ENCODE measurements around the gene CXCR1.
"Not testable (repeated sequence)": the region's sequence is repeated elsewhere in the genome, so short reads cannot be mapped to it uniquely, and the experiment has no call there.

Gene CXCR1

GRCh38 chr2:218161644-218162043 lies 5.1 kb downstream of the CXCR1 start:
- no peak for DNase-seq (ENCODE audit: low read depth)

GRCh38 chr2:218155953-218156479 lies 10.7 kb downstream of the CXCR1 start:
- no peak for DNase-seq (ENCODE audit: low read depth)

GRCh38 chr2:218152777-218153176 lies 14.0 kb downstream of the CXCR1 start:
- DNase-seq (ENCODE audit: low read depth) = no peak

GRCh38 chr2:218152172-218152571 lies 14.6 kb downstream of the CXCR1 start:
- DNase-seq (ENCODE audit: low read depth) = no peak

GRCh38 chr2:218149848-218150440 lies 16.8 kb downstream of the CXCR1 start:
- DNase-seq (ENCODE audit: low read depth) = no peak

GRCh38 chr2:218149098-218149497 lies 17.7 kb downstream of the CXCR1 start:
- no peak for DNase-seq (ENCODE audit: low read depth)

- no peak for DNase-seq (ENCODE audit: low read depth)
Observed at GRCh38 chr2:218146056-218146455, 20.7 kb downstream of the CXCR1 start.

GRCh38 chr2:218145124-218145523 lies 21.6 kb downstream of the CXCR1 start:
- no peak for DNase-seq (ENCODE audit: low read depth)

- no peak for DNase-seq (ENCODE audit: low read depth)
Observed at GRCh38 chr2:218138047-218138446, 28.7 kb downstream of the CXCR1 start.

GRCh38 chr2:218137514-218137913 lies 29.2 kb downstream of the CXCR1 start:
- DNase-seq (ENCODE audit: low read depth) = no peak

- DNase-seq (ENCODE audit: low read depth) = no peak
Observed at GRCh38 chr2:218130822-218131221, 35.9 kb downstream of the CXCR1 start.

- DNase-seq (ENCODE audit: low read depth) = no peak
Observed at GRCh38 chr2:218130377-218130776, 36.4 kb downstream of the CXCR1 start.

- no peak for DNase-seq (ENCODE audit: low read depth)
Observed at GRCh38 chr2:218129458-218130135, 37.2 kb downstream of the CXCR1 start.

GRCh38 chr2:218128781-218129457 lies 37.8 kb downstream of the CXCR1 start:
- DNase-seq (ENCODE audit: low read depth) = no peak

GRCh38 chr2:218127929-218128455 lies 38.8 kb downstream of the CXCR1 start:
- no peak for DNase-seq (ENCODE audit: low read depth)

- DNase-seq (ENCODE audit: low read depth) = no peak
Observed at GRCh38 chr2:218125626-218126080, 41.1 kb downstream of the CXCR1 start, which contains the start of gene CXCR2. Gene CXCR2, plus strand, starts transcription at chr2:218126028. Its CDS starts 8,774 bp downstream, at chr2:218134802.

- no peak for DNase-seq (ENCODE audit: low read depth)
Observed at GRCh38 chr2:218125095-218125494, 41.7 kb downstream of the CXCR1 start.

GRCh38 chr2:218123986-218124385 lies 42.8 kb downstream of the CXCR1 start:
- no peak for DNase-seq (ENCODE audit: low read depth)

GRCh38 chr2:218122286-218122685 lies 44.5 kb downstream of the CXCR1 start:
- DNase-seq (ENCODE audit: low read depth) = not testable (repeated sequence)

- not testable (repeated sequence) for DNase-seq (ENCODE audit: low read depth)
Observed at GRCh38 chr2:218121789-218122188, 45.0 kb downstream of the CXCR1 start.
